Dedifferentiated amniotic fluid mesenchymal stem cell (primary cell): ENCODE data around the gene FAM131A.

ENCODE experiments used
- DNase-seq: peaks from one replicate; pipeline ENCODE4 v3.0.0-alpha.2; 2016; ENCODE audit errors: extremely low spot score

Gene FAM131A

GRCh38 chr3:184377882-184378445 lies 40.6 kb downstream of the FAM131A start, which contains the start of gene THPO:
Gene THPO (minus strand): TSS chr3:184378207. CDS start chr3:184376259, 1,948 bp downstream.
- no peak for DNase-seq

GRCh38 chr3:184378651-184379357 lies 41.4 kb downstream of the FAM131A start:
- no peak for DNase-seq

GRCh38 chr3:184379358-184380184 lies 42.2 kb downstream of the FAM131A start, which contains the start of gene CHRD:
Gene CHRD (plus strand): TSS chr3:184380054. CDS start chr3:184380319, 265 bp downstream.
- no peak for DNase-seq

GRCh38 chr3:184380185-184380626 lies 42.8 kb downstream of the FAM131A start:
- no peak for DNase-seq

- no peak for DNase-seq
These were observed 43.3 kb downstream of the FAM131A start for GRCh38 chr3:184380627-184381260.

GRCh38 chr3:184381261-184382224 lies 44.1 kb downstream of the FAM131A start:
- DNase-seq: no peak

- no peak for DNase-seq
These were observed 45.1 kb downstream of the FAM131A start for GRCh38 chr3:184382326-184383032.

GRCh38 chr3:184383033-184383740 lies 45.8 kb downstream of the FAM131A start:
- DNase-seq: no peak

GRCh38 chr3:184384342-184384741 lies 46.9 kb downstream of the FAM131A start:
- DNase-seq: no peak

GRCh38 chr3:184384856-184385422 lies 47.5 kb downstream of the FAM131A start:
- no peak for DNase-seq

GRCh38 chr3:184386047-184386806 lies 48.8 kb downstream of the FAM131A start:
- DNase-seq: no peak

GRCh38 chr3:184387174-184387714 lies 49.8 kb downstream of the FAM131A start:
- DNase-seq: no peak

GRCh38 chr3:184388164-184388935 lies 51.0 kb downstream of the FAM131A start:
- DNase-seq: no peak

GRCh38 chr3:184388936-184389230 lies 51.5 kb downstream of the FAM131A start:
- no peak for DNase-seq

- no peak for DNase-seq
These were observed 52.0 kb downstream of the FAM131A start for GRCh38 chr3:184389384-184389783.

- DNase-seq: no peak
These were observed 52.6 kb downstream of the FAM131A start for GRCh38 chr3:184389935-184390528.

- no peak for DNase-seq
These were observed 53.9 kb downstream of the FAM131A start for GRCh38 chr3:184391266-184391665.
